Non-pigmented ciliary epithelial cell (primary cell): Measurements from ENCODE around the gene PGR.

ENCODE experiments used
- DNase-seq: peaks from one replicate; pipeline ENCODE4 v3.0.0-alpha.2; 2010; ENCODE audit warnings: low read depth

Gene PGR

GRCh38 chr11:101009690-101010055 is 119.9 kb downstream of the PGR start:
- no peak for DNase-seq

DNA sequence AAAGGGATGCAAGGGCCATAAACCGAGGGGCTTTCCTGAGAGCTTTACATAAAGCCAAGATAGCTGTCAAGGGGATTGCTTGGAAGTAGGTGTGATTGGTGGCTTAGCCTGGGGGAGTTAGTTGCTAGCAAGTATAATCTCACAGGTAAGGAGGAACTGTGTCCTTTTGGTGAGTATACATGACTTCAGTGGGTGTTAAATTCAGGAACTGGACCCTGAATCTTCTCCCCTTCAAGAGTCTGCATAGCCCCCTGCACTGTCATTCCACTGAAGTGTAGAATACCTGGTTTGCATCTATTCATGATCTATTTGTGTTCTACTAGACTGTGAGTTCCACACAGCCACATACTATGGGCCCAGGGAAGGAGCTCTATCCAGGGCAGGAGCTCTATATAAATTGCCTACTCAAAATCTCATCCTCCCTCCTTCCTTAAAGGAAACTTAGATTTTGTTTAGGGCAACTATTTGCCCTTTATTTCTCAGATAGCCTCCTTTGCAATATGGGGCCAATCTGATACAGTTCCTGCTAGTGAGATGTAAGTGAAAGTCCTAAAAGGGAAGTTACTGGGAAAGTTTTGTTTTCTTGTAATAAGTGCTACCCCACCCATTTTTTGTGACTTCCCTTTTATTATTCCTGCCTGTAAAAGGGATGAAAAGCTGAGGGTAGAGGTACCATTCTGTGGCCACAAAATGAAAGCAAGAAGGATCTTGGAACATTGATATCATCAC is 120.5 kb downstream of the PGR start:
- no peak for DNase-seq

GRCh38 chr11:101003468-101003867 is 126.1 kb downstream of the PGR start:
- no peak for DNase-seq

DNA sequence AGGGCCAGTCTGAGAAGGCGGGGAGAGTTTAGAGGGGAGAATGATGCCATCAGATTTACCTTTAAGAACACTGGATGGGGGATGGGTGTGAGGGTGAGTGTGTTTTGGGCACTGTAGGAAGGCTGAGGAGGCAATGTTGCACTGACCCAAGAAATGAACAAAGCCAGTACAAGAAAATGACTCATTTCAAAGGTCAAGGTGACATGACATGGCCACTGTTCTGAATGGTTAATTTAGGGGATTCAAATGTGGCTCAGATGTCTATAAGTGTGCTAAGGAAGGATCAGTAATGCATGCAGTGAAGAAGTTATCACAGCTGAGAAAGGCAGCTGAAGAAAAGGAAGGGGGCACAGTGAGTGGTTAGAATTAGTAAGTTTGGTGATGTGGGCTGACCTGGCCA is 129.9 kb downstream of the PGR start:
- DNase-seq = no peak

DNA sequence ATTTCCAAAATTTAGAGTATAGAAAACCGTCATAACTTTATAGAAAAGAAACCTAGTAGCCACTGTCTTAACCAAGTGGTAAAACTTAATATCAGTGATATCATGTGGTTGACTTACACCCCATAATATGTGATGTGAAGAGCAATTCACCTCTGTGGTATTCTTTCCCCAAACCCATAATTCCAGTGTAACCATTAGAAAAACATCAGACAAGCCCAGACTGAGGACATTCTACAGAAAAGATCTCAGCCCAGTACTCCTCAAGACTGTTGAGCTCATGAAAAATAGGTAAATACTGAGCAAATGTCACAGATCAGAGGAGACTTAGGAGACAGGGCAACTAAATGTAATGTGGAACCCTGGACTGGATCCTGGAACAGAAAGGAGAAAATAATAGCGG is 134.6 kb downstream of the PGR start:
- DNase-seq = no peak

GRCh38 chr11:100991541-100991940 is 138.1 kb downstream of the PGR start:
- DNase-seq = peak; percentile 28

DNA sequence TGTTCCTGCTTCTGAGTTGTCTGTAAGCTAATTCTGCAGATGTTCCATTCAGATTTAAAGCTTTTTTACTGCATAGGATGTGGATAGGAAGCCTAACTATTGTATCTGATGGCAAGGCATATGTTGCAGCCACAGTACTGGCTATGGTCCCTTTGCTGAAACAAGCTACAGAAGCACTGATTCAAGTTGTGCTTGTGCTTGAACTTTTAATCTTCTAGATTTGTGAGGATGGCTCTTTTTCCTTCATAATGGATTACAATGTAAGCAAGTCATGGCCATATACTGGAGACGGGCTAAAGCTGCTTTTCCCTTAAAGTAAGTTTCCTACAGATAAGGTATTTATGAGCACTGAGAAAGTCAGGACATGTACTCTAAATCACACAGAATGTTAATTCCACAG is 138.7 kb downstream of the PGR start:
- no peak for DNase-seq

GRCh38 chr11:100984668-100985067 is 144.9 kb downstream of the PGR start:
- DNase-seq = no peak

DNA sequence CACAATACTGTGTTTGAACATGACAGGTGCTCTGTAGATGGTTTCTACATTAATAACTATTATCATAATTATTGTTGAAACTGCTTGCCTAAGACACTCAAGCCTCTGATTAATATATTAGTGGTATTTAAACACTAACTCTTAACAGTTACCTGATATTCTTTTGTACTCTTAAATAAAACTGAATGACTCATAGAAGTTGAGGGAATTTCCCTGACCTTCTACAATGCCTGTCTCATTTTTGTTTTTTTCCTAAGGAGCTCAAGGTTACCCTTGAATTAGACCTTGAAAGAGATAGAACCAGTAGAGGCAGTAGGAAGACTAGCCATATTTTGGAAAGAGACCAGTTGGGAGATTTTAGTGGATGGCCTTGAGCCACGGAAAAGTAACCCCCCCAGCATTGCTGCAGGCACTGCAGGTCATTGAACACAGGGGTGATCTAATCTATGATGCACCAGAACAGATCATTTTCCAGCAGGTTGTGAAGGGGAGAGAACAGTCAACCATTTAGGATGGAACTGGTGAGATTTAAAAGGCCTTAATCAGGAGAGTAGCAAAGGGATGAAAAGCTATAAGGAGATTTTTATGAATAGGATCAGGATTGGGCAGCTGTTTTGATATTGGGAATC is 148.3 kb downstream of the PGR start:
- no peak for DNase-seq

- DNase-seq = no peak
These were observed 149.5 kb downstream of the PGR start for GRCh38 chr11:100980156-100980555.
